ENCODE measurements around the gene PRKCSH. TPM values are rescaled to one million over a fixed set of nuclear protein-coding genes. Genes with fewer than 3 reads are reported as not detected.

The PRKCSH gene
- total and polyA plus RNA-seq, 10 of the 15 experiments (the other 5 are each of a cell fraction or from before 2014, with no cell fraction given), result 1.1 to 280 (median 44.1) TPM

DNA sequence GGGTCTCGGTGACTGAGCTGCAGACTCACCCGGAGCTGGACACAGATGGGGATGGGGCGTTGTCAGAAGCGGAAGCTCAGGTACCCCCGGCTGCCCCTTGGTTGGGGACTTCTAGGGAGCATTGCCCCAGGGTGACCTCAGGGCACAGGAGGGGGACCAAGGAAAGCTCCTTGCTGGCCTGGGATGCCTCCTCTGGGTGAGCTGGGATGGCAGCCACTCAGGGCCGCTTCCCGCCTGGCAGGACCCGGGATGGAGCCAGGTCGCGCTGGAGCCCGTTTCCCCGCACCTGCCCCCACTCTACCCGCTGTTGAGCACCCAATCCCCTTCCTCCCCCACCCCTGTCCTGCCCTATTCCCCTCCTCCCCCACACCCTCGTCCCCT lies 10.8 kb downstream of the PRKCSH start:
- RAD21 ChIA-PET (ENCODE audit: unreplicated experiment), result interaction anchor here (0.6 to 1.4 kb wide), 2 partner anchors 69 to 229 kb away, joined by 3 read pairs; no protein-coding TSS in a partner anchor
- Histone ChIP-seq H3K4me1 (ENCODE audit: control insufficient read depth, insufficient read depth, low read length) (0 out of 2 replicates have a peak, but pooled peaks cover 4% of the 10 kb centered on the region), H3K27me3 (replicated peaks in 1 of 2; ENCODE audit: control insufficient read depth in 2 of 2, insufficient read depth in 2 of 2, low read length in 1 of 2) (no peaks in the 10 kb centered on the region), H3K27ac (ENCODE audit: control insufficient read depth, insufficient read depth) (no peak overlapping the region), H3K4me3 (no peak overlapping the region), H3K9me3 (replicated peaks; ENCODE audit: control insufficient read depth, insufficient read depth, low read length) (no peaks in the 10 kb centered on the region), H4K20me1 (ENCODE audit: control insufficient read depth, insufficient read depth) (no peaks in the 10 kb centered on the region), H2AFZ (ENCODE audit: control insufficient read depth, low read depth, low read length) (no peak overlapping the region), H3K79me2 (ENCODE audit: control insufficient read depth, insufficient read depth, low read length) (no peaks in the 10 kb centered on the region), H3K4me2 (ENCODE audit: control insufficient read depth, insufficient read depth) (no peak overlapping the region), H3K9ac (ENCODE audit: control insufficient read depth, insufficient read depth, low read length) (no peak overlapping the region), H3K36me3 (ENCODE audit: control insufficient read depth in 2 of 2, insufficient read depth in 2 of 2, low read length in 1 of 2) (peaks cover 15 to 42% of the 10 kb centered on the region in 2 experiments)
- in situ Hi-C loops (cut with MboI) (no loop called here), intact Hi-C loops (cut with micrococcal nuclease; ENCODE audit: unreplicated experiment) (loop anchor here (2.0 kb wide), 1 partner anchor 65 kb away; no protein-coding TSS in a partner anchor)
- TF ChIP-seq POU2F2 (IDR thresholded peaks at IDR 0.05; ENCODE audit: borderline replicate concordance, low read depth, low read length), result no peak
- no peak for TF ChIP-seq BMI1 (IDR thresholded peaks at IDR 0.05; ENCODE audit: borderline replicate concordance)
- TF ChIP-seq, protein P1, sequence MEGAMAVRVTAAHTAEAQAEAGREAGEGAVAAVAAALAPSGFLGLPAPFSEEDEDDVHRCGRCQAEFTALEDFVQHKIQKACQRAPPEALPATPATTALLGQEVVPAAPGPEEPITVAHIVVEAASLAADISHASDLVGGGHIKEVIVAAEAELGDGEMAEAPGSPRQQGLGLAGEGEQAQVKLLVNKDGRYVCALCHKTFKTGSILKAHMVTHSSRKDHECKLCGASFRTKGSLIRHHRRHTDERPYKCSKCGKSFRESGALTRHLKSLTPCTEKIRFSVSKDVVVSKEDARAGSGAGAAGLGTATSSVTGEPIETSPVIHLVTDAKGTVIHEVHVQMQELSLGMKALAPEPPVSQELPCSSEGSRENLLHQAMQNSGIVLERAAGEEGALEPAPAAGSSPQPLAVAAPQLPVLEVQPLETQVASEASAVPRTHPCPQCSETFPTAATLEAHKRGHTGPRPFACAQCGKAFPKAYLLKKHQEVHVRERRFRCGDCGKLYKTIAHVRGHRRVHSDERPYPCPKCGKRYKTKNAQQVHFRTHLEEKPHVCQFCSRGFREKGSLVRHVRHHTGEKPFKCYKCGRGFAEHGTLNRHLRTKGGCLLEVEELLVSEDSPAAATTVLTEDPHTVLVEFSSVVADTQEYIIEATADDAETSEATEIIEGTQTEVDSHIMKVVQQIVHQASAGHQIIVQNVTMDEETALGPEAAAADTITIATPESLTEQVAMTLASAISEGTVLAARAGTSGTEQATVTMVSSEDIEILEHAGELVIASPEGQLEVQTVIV (IDR thresholded peaks at IDR 0.05; ENCODE audit: borderline replicate concordance, partially characterized antibody), result no peak
- no peak for TF ChIP-seq ZNF217 (IDR thresholded peaks at IDR 0.05)
- TF ChIP-seq POLR2AphosphoS5 (IDR thresholded peaks at IDR 0.05; ENCODE audit: low read length), result no peak
- no peak for TF ChIP-seq RFX5 (IDR thresholded peaks at IDR 0.05; ENCODE audit: low read depth, low read length)
- CTCF ChIA-PET, result interaction anchor here (1.1 to 2.0 kb wide), 3 partner anchors 9 to 65 kb away, joined by 4 to 21 read pairs (median 5); partner anchors contain the start of genes ODAD3 and PRKCSH
- ATAC-seq (no peak), DNase-seq (ENCODE audit: low read depth, low spot score) (no peak), FAIRE-seq (no peak)
- WGBS (ENCODE audit: insufficient coverage, insufficient replicate concordance, low lambda C conversion rate, missing lambda C conversion rate), result 69% methylated on average over 5 of the region's 14 CpGs
- SMC1A ChIA-PET (ENCODE audit: uncharacterized antibody, unreplicated experiment), result interaction anchor here (1.2 kb wide), 2 partner anchors 25 to 69 kb away, joined by 3 to 4 read pairs; no protein-coding TSS in a partner anchor
- no TSS peak for BruUV-seq (replicated peaks)
- POLR2A ChIA-PET, result interaction anchor here (0.7 kb wide), 1 partner anchor 58 kb away, joined by 3 read pairs; no protein-coding TSS in a partner anchor

All from GM12878 (cell line).